GM13977 (cell line): ENCODE data around the gene PAFAH2.

ENCODE experiments used
- DNase-seq: peaks from one replicate; pipeline ENCODE4 v3.0.0; 2012; ENCODE audit warnings: low spot score
- CTCF ChIP-seq: IDR thresholded peaks from 2 replicates; pipeline ENCODE4 v1.5.1; 2012; ENCODE audit warnings: mild to moderate bottlenecking, control low read depth; ENCODE audit not compliant: insufficient read depth; ENCODE audit errors: extremely low read depth, missing control alignments
- in situ Hi-C: fragments of 300-500 bp; cut with MboI; formaldehyde crosslinking; loops from one replicate; pipeline ENCODE4 v1.12.0; 2022; ENCODE audit warnings: low sequenced_read_pairs, low pct_unique_long_range_greater_than_20kb, mixed read lengths, inconsistent platforms; ENCODE audit not compliant: unreplicated experiment

Gene PAFAH2

GRCh38 chr1:25917996-25918395 lies 79.9 kb downstream of the PAFAH2 start:
- no peak for DNase-seq
- TF ChIP-seq CTCF = no peak
- in situ Hi-C loops = no loop called here

DNA sequence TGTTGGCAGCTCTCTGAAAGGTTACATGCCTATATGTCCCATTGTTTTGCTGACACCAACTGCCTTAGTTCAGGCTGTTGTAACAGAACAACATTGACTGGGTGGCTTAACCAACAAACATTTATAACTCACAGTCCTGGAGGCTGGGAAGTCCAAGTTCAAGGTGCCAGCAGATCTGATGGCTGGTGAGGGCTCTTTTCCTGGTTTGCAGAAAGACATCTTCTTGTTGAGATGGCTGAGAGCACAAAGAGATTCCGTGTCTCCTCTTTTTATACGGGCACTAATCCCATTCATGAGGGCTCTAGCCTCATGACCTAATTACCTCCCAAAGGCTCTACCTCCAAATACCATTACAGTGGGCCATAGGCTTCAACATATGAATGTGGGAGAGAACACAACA lies 81.4 kb downstream of the PAFAH2 start:
- TF ChIP-seq CTCF = no peak
- in situ Hi-C loops = no loop called here
- no peak for DNase-seq

GRCh38 chr1:25914074-25914995 lies 83.5 kb downstream of the PAFAH2 start:
- TF ChIP-seq CTCF = no peak
- DNase-seq = no peak
- in situ Hi-C loops = no loop called here

DNA sequence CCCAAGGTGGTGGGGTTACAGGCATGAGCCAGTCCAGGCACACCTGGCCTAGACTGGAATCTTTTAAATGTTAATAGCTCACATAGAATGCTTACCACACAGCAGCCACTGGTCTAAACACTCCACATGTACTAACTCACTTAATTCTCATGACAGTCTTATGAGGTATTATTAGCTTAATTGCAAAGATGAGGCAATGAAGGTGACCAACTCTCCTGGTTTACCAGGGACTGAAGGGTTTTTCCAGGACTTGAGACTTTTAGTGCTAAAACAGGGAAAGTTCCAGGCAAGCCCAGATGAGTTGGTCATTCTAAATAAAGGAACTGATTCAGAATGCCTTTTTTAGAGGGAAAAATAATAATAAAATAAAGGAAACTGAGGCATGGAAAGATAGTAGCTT lies 84.7 kb downstream of the PAFAH2 start:
- no peak for DNase-seq
- in situ Hi-C loops = no loop called here
- TF ChIP-seq CTCF = no peak

DNA sequence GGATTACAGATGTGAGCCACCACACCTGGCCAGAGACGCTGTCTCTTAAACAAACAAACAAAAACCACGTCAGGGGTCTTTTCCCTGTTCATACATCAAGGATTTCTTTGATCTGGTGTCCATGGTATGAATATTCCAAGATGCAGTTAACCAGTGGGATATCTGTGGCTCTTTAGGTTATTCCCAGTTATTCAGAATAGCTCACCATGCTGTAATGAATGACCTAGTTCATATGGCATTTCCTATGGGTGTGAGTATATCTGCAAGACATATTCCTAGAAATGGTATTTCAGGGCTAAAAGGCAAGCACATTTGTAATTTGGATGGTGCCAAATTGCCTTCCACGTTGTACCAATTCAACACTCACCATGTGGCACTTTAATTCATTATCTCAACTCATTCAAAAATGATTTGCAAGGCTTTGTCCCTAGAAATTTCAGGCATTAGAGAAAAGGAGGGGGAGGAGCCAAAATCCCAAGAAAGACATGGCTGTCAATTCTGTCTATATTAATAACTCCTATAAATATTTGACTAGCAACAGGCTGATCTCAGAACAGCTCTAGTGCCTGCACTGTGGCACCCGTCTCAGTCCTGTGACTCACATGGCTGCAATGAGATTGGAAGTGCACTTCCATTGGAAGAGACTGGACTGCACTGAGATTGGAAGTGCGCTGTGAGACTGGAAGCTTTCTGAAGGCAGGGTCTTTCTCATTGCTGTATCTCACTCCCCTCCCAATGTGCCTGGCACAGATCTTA lies 85.6 kb downstream of the PAFAH2 start:
- no peak for TF ChIP-seq CTCF
- in situ Hi-C loops = no loop called here
- no peak for DNase-seq

DNA sequence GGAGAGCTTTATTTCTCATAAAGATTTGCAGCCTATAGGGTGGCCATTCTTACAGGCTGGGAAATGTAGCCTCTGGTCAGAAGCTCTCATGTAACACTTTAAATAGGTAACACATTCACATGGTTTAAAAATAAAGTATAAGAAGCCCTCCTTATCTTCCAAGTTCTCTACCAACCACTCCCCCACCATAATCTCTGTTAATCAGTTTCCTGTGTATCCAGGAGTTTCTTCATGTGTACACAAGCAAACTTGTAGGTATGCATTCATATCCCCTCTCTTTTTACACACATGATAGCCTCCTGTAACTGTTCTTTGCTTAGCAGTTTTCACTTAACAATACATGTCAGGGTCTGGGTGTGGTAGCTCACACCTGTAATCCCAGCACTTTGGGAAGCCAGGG lies 86.7 kb downstream of the PAFAH2 start:
- no peak for DNase-seq
- in situ Hi-C loops = no loop called here
- no peak for TF ChIP-seq CTCF
